Measurements from ENCODE around the gene PPAN.

PPAN gene

DNA sequence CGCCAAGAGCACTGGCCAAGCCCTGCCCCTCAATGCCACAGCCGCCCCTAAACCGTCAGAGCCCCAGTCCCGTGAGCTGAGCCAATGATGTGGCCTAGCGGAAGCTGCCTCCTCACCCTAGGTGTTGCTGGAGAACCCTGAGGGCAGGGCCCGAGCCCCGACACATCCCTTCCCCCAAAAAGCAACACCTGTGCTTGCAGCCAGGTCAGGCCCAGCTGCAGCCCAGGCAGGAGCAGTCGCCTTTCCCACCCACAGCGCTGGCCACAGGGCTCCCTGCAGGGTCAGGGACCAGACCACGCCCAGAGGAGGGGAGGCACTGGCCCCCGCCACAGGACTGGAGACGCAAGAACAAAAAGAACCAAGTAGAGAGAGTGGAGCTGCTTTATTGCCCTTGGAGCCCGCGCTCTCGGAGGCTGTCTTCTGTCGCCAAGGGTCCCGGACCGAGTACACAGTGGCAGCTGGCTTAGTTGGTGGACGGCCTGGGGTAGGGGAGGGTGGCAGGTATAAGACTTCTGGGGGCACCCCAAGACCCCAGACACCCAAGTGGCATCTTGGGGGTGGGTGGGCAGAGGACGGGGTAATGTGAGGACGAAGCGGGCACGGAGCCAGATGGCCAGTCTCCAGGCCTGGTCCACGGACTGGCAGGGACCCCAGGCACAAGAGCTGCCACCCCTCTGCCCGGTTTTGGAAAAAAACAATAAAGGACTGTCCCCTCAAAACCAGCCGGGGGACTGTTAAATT lies 8.7 kb downstream of the PPAN start:
- Histone ChIP-seq H3K4me1 (ENCODE audit: control insufficient read depth, insufficient read depth, low read length) (peaks cover 5% of the 10 kb centered on the region; the same call in 1 of the 2 replicates), H3K9me3 (ENCODE audit: control insufficient read depth, insufficient read depth, low read depth, low read length) (no peaks in the 10 kb centered on the region), H3K27me3 (ENCODE audit: control insufficient read depth, insufficient read depth, low read length) (no peaks in the 10 kb centered on the region), H3K36me3 (ENCODE audit: control insufficient read depth, insufficient read depth, low read length) (peaks cover 69% of the 10 kb centered on the region), H3K9ac (ENCODE audit: low read length) (no peak overlapping the region), H3K4me3 (ENCODE audit: low read depth, low read length) (no peak overlapping the region), H3K27ac (ENCODE audit: low read depth, low read length) (no peak overlapping the region)

DNA sequence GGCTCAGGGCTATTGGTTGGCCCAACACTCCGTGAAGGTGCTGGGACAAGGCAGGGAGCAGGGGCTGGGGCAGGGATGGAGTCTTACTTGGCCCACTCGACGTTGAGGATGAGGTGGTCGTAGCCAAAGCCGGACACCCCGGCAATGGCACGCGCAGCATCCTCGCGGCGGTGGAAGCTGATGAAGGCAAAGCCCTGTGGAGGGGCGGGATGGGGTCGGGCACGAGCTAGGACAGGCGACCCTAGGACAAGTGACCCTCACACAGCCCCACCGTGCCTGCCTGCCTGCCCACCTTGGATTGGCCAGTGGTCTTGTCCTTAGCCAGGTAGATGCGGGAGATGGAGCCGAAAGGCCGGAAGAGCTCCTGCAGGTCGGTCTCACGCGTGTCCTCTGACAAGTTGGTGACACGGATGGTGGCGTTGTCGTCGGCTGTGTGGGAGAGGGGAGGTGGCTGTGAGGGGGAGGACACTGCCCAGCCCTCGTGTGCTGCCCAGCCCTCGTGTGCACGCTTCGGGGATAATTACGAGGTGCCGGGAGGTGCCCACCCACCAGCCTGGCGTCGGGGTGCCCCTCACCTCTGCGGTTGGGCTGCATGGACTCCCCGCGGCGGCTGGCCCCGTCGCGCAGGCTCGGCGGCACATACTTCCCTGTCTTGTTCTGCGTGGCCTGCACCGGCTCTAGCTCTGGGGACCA lies 9.4 kb downstream of the PPAN start:
- H3K27ac ChIP-seq (ENCODE audit: low read depth, low read length), result no peak overlapping the region
- H3K9ac ChIP-seq (ENCODE audit: low read length), result no peak overlapping the region
- no peaks in the 10 kb centered on the region for H3K27me3 ChIP-seq (ENCODE audit: control insufficient read depth, insufficient read depth, low read length)
- H3K4me1 ChIP-seq (ENCODE audit: control insufficient read depth, insufficient read depth, low read length), result peaks cover 5% of the 10 kb centered on the region; the same call in 1 of the 2 replicates
- peaks cover 62% of the 10 kb centered on the region for H3K36me3 ChIP-seq (ENCODE audit: control insufficient read depth, insufficient read depth, low read length)
- H3K4me3 ChIP-seq (ENCODE audit: low read depth, low read length), result no peak overlapping the region
- H3K9me3 ChIP-seq (ENCODE audit: control insufficient read depth, insufficient read depth, low read depth, low read length), result no peaks in the 10 kb centered on the region

DNA sequence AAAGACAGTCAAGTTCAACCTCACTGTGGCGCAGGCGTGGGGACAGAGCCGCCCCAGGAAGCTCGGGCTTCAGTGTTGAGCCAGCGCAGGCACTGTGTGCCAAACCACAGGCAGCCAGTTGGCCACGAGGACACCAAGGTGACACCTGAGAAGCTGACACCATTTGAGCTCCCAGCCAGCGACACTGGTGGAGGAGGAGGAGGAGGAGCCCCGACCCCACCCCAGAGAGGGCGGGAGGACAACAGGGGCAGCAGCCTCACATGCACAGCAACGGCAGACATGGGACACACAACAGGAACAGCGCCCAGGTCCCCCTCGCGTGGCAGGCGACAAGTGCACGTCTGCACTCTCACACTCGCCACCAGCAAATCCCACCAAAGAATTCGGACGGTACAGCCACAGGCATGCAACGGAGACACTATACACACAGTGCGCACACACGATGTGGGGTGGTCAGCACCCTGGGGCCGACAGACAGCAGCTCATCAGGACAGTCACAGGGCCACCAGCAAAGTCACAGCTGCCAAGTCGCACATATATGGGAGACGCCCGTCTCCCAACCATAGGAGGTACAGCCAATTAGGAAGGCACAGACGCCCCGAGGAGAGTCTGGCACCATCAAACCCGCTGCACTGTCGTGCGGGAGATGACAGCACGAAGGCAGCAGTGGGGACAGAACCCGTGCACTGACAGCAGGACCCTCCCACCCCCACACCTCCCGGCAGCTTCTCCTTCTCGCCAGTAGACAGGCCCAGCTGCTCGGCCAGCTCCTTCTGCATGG lies 10.1 kb downstream of the PPAN start:
- Histone ChIP-seq H3K27me3 (ENCODE audit: control insufficient read depth, insufficient read depth, low read length) (no peaks in the 10 kb centered on the region), H3K36me3 (ENCODE audit: control insufficient read depth, insufficient read depth, low read length) (peaks cover 55% of the 10 kb centered on the region), H3K9ac (ENCODE audit: low read length) (no peak overlapping the region), H3K4me3 (ENCODE audit: low read depth, low read length) (no peak overlapping the region), H3K9me3 (ENCODE audit: control insufficient read depth, insufficient read depth, low read depth, low read length) (no peaks in the 10 kb centered on the region), H3K27ac (ENCODE audit: low read depth, low read length) (no peak overlapping the region), H3K4me1 (ENCODE audit: control insufficient read depth, insufficient read depth, low read length) (peaks cover 5% of the 10 kb centered on the region; the same call in 1 of the 2 replicates)

DNA sequence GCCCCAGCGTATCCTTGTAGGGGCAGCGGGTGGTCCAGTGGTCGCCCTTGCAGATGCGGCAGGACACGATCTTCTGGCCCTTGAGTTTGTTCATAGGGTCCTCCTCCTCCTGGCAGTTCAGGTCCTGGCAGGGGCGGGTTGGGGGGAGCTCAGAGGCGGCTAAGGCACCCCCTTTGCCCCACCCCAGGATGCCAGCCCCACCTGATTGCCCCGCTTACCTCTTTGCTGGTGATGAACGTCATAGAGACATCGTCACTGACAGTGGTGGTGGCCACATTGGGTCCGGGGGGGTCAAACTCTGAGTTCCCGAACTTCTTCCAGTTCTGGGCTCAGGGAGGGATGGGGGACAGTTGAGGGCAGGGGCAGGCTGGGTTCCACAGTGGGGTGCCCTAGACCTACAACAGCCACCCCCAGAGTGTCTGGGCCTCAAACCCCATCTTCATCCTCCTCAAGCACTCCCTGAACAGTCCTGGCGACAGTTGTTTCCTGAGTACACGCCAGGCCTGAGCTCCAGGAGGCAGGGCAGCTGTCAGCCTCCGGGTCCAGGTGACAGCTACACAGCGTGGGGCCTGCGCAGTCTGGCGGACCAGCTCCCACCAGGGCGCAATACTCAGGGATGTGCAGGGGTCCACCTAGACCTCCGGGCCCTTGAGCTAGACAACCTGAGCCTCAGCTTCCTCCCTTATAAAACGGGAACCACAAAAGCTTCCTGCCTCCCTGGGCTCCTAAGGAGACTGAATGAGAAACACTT lies 10.9 kb downstream of the PPAN start:
- H3K36me3 ChIP-seq (ENCODE audit: control insufficient read depth, insufficient read depth, low read length), result peaks cover 48% of the 10 kb centered on the region
- H3K9me3 ChIP-seq (ENCODE audit: control insufficient read depth, insufficient read depth, low read depth, low read length), result no peaks in the 10 kb centered on the region
- peaks cover 5% of the 10 kb centered on the region; the same call in 1 of the 2 replicates for H3K4me1 ChIP-seq (ENCODE audit: control insufficient read depth, insufficient read depth, low read length)
- H3K27ac ChIP-seq (ENCODE audit: low read depth, low read length), result no peak overlapping the region
- H3K9ac ChIP-seq (ENCODE audit: low read length), result no peak overlapping the region
- H3K4me3 ChIP-seq (ENCODE audit: low read depth, low read length), result no peak overlapping the region
- no peaks in the 10 kb centered on the region for H3K27me3 ChIP-seq (ENCODE audit: control insufficient read depth, insufficient read depth, low read length)

DNA sequence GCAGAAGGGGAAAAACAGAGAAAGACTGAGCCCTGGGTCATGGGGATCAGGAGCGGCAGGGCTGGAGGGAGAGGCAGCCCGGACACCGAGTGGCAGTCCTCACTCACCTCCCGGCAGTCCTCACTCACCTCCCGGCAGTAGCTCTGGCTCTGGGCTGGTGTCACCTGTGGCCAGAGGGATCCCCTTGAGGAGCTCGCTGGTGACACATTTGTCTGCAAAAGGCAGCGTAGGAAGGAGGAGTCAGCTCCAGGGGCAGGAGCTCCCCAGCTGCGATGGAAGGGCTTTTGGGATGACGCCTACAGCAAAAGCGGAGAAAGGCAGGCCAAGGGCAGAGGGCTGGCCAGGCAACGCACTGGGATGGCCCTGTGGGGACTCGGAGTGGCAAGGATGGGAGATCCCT lies 12.8 kb downstream of the PPAN start:
- Histone ChIP-seq H3K9ac (ENCODE audit: low read length) (peak overlapping the region; percentile 96), H3K27me3 (ENCODE audit: control insufficient read depth, insufficient read depth, low read length) (no peaks in the 10 kb centered on the region), H3K27ac (ENCODE audit: low read depth, low read length) (peak overlapping the region; percentile 82; the same call in 1 of the 2 replicates), H3K9me3 (ENCODE audit: control insufficient read depth, insufficient read depth, low read depth, low read length) (no peaks in the 10 kb centered on the region), H3K4me3 (ENCODE audit: low read depth, low read length) (peak overlapping the region; percentile 92), H3K36me3 (ENCODE audit: control insufficient read depth, insufficient read depth, low read length) (peaks cover 45% of the 10 kb centered on the region), H3K4me1 (ENCODE audit: control insufficient read depth, insufficient read depth, low read length) (peaks cover 5% of the 10 kb centered on the region; the same call in 1 of the 2 replicates)

DNA sequence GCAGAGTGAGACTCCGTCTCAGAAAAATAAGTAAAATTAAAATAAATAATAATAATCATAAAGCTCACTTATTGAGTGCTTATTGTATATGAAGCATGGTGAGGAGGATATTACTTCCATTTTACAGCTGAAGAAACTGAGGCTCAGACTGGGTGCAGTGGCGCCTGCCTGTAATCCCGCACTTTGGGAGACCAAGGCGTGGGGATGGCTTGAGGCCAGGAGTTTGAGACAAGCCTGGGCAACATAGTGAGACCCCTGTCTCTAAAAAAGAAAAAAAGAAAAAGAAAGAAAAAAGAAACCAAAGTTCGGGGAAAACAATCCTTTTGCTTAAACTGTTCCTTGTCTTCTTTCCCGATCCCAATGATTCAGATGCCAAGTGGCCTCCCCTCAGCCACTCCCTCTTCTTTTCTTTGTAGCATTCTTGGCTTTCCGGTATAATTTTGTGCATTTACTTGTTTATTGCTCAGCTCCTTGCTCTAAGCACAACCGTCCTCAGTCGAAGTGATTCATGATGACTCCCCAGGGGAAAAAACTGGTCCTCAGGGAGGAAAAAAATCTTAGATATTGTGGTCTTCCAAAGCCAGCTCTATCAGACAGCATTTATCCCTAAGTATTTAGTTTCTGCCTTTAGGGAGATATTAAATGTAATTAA lies 14.5 kb downstream of the PPAN start:
- Histone ChIP-seq H3K4me3 (ENCODE audit: low read depth, low read length) (no peak overlapping the region), H3K27ac (ENCODE audit: low read depth, low read length) (no peak overlapping the region), H3K27me3 (ENCODE audit: control insufficient read depth, insufficient read depth, low read length) (no peaks in the 10 kb centered on the region), H3K9ac (ENCODE audit: low read length) (no peak overlapping the region), H3K36me3 (ENCODE audit: control insufficient read depth, insufficient read depth, low read length) (peaks cover 34% of the 10 kb centered on the region), H3K9me3 (ENCODE audit: control insufficient read depth, insufficient read depth, low read depth, low read length) (no peaks in the 10 kb centered on the region), H3K4me1 (ENCODE audit: control insufficient read depth, insufficient read depth, low read length) (peaks cover 5% of the 10 kb centered on the region; the same call in 1 of the 2 replicates)

DNA sequence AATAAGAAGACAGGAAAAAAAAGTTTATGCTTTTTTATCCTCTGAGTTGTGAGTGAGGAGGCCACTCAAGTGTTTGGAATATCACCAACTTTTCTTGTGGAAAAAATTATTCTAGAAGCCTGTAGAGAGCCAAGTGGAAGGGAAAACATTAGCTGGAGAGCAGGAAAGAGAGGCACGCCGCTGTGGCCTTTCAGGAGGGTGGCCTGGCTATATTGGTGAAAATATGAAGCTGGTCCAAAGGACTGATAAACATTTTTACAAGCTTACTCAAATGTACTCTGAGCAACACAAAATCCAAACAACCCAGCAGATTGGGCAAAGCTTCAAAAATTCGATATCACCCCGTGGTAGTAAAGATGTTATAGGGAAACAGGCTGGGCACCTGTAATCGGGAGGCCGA lies 15.9 kb downstream of the PPAN start:
- no peak overlapping the region for H3K9ac ChIP-seq (ENCODE audit: low read length)
- H3K36me3 ChIP-seq (ENCODE audit: control insufficient read depth, insufficient read depth, low read length), result peaks cover 22% of the 10 kb centered on the region
- no peaks in the 10 kb centered on the region for H3K9me3 ChIP-seq (ENCODE audit: control insufficient read depth, insufficient read depth, low read depth, low read length)
- no peak overlapping the region for H3K4me3 ChIP-seq (ENCODE audit: low read depth, low read length)
- H3K27me3 ChIP-seq (ENCODE audit: control insufficient read depth, insufficient read depth, low read length), result no peaks in the 10 kb centered on the region
- no peak overlapping the region for H3K27ac ChIP-seq (ENCODE audit: low read depth, low read length)
- peaks cover 5% of the 10 kb centered on the region; the same call in 1 of the 2 replicates for H3K4me1 ChIP-seq (ENCODE audit: control insufficient read depth, insufficient read depth, low read length)

DNA sequence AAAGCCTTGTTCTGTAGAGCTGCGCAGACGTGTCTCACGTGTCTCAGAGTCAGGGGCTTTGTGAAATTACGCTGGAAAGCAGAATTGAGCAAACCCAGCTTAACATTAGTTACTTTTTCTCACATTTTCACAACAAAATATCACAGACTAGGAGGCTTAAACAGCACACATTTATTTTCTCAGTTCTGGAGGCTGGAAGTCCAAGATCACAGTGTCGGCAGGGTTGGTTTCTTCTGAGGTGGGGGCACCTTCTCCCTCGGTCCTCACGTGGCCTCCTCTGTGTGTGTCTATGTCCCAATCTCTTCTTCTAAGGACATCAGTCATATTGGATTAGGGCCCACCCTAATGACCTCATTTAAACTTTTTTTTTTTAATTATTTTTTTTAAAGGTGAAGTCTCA lies 18.3 kb downstream of the PPAN start:
- Histone ChIP-seq H3K27me3 (ENCODE audit: control insufficient read depth, insufficient read depth, low read length) (no peaks in the 10 kb centered on the region), H3K27ac (ENCODE audit: low read depth, low read length) (no peak overlapping the region), H3K9ac (ENCODE audit: low read length) (no peak overlapping the region), H3K4me3 (ENCODE audit: low read depth, low read length) (no peak overlapping the region), H3K4me1 (ENCODE audit: control insufficient read depth, insufficient read depth, low read length) (no peaks in the 10 kb centered on the region), H3K36me3 (ENCODE audit: control insufficient read depth, insufficient read depth, low read length) (peaks cover 20% of the 10 kb centered on the region), H3K9me3 (ENCODE audit: control insufficient read depth, insufficient read depth, low read depth, low read length) (no peaks in the 10 kb centered on the region)

DNA sequence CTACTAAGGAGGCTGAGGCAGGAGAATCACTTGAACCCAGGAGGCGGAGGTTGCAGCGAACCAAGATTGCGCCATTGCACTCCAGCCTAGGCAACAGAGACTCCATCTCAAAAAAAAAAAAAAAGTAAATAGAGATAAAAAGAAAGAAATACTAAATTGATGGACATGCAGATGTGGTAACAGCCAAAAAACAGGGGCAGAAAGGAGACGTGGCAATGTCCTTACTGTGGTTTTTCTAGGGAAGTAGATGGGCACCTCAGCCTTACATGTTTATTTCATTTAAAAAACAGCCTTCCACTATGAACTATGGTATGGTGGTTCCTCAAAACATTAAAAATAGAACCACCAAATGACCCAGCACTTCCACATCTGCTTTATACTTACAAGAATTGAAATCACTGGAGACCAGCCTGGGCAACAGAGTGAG lies 20.1 kb downstream of the PPAN start:
- H3K27ac ChIP-seq (ENCODE audit: low read depth, low read length), result no peak overlapping the region

DNA sequence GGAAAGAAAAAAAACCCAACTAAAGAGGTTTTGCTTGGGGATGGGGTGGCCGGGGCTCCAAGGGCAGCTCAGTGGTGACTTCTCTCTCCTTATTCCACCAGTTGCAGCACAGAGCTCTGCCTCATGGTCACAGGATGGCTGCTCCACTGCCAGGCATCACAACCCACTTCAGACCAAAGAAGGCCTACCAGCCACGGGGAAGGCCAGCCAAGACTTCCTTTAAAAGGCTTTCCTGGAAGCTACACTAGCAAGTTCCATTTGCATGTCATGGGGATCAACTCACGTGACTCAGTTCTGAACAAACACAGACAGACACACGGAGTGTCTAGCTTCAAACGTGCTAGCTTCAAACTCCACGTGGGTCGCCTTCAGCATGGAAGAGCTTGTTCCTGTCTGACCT lies 26.7 kb downstream of the PPAN start:
- Histone ChIP-seq H3K4me3 (ENCODE audit: low read depth, low read length) (no peak overlapping the region), H3K36me3 (ENCODE audit: control insufficient read depth, insufficient read depth, low read length) (peaks cover 85% of the 10 kb centered on the region), H3K9me3 (ENCODE audit: control insufficient read depth, insufficient read depth, low read depth, low read length) (no peaks in the 10 kb centered on the region), H3K27ac (ENCODE audit: low read depth, low read length) (no peak overlapping the region), H3K4me1 (ENCODE audit: control insufficient read depth, insufficient read depth, low read length) (no peaks in the 10 kb centered on the region), H3K9ac (ENCODE audit: low read length) (no peak overlapping the region), H3K27me3 (ENCODE audit: control insufficient read depth, insufficient read depth, low read length) (no peaks in the 10 kb centered on the region)

More for the DNA sequence above, 20.1 kb downstream of the PPAN start:
- H3K9ac ChIP-seq (ENCODE audit: low read length), result no peak overlapping the region
- H3K4me3 ChIP-seq (ENCODE audit: low read depth, low read length), result no peak overlapping the region
- no peaks in the 10 kb centered on the region for H3K9me3 ChIP-seq (ENCODE audit: control insufficient read depth, insufficient read depth, low read depth, low read length)
- no peaks in the 10 kb centered on the region for H3K27me3 ChIP-seq (ENCODE audit: control insufficient read depth, insufficient read depth, low read length)
- H3K4me1 ChIP-seq (ENCODE audit: control insufficient read depth, insufficient read depth, low read length), result no peaks in the 10 kb centered on the region
- H3K36me3 ChIP-seq (ENCODE audit: control insufficient read depth, insufficient read depth, low read length), result peaks cover 34% of the 10 kb centered on the region
